GM06990 (cell line): Measurements from ENCODE around the gene PTPRM.

Source experiments
- DNase-seq: peaks from one replicate; pipeline ENCODE4 v3.0.0-alpha.2; 2011; ENCODE audit not compliant: insufficient read length; ENCODE audit errors: extremely low read depth
- H3K27me3 ChIP-seq: replicated peaks from 2 replicates; pipeline ENCODE4 v1.6.0; 2011; ENCODE audit warnings: low read length; ENCODE audit not compliant: control insufficient read depth, insufficient read depth
- H3K36me3 ChIP-seq: 2 replicates; pipeline ENCODE4 v1.5.1; 2011; ENCODE audit warnings: low read length; ENCODE audit not compliant: control insufficient read depth, insufficient read depth
- H3K4me3 ChIP-seq: replicated peaks from 2 replicates; pipeline ENCODE4 v1.5.1; 2011; ENCODE audit warnings: low read depth, mild to moderate bottlenecking, control low read depth, low read length
- TF ChIP-seq, protein P1 (sequence below): IDR thresholded peaks from 2 replicates; pipeline ENCODE4 v1.5.1; 2011; ENCODE audit warnings: low read length, control low read depth, mild to moderate bottlenecking, inconsistent platforms; ENCODE audit not compliant: insufficient read depth, poor library complexity, severe bottlenecking

PTPRM gene

DNA sequence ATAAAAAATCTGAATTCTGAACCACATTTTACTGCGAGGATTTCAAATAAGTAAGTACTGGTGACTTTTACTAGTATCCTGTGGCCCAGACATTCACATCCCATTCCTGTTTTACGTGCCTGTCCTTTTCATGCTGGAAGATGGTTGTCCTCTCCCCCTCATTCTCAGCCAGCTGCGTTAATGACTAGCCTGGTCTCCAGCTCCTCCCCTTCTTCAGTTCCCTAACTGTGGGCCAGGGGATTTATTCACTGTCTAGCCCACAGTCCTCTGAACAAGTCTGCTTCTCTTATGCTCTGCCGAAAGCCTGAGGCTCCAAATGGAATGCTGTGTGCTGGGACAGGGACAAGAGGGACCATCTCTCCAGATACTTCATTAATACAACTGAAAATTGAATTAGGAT lies 373.9 kb downstream of the PTPRM start:
- H3K36me3 ChIP-seq = no peaks in the 10 kb centered on the region
- no peak overlapping the region for H3K4me3 ChIP-seq
- no peaks in the 10 kb centered on the region for H3K27me3 ChIP-seq
- TF ChIP-seq, protein P1, sequence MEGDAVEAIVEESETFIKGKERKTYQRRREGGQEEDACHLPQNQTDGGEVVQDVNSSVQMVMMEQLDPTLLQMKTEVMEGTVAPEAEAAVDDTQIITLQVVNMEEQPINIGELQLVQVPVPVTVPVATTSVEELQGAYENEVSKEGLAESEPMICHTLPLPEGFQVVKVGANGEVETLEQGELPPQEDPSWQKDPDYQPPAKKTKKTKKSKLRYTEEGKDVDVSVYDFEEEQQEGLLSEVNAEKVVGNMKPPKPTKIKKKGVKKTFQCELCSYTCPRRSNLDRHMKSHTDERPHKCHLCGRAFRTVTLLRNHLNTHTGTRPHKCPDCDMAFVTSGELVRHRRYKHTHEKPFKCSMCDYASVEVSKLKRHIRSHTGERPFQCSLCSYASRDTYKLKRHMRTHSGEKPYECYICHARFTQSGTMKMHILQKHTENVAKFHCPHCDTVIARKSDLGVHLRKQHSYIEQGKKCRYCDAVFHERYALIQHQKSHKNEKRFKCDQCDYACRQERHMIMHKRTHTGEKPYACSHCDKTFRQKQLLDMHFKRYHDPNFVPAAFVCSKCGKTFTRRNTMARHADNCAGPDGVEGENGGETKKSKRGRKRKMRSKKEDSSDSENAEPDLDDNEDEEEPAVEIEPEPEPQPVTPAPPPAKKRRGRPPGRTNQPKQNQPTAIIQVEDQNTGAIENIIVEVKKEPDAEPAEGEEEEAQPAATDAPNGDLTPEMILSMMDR = no peak
- DNase-seq = no peak

DNA sequence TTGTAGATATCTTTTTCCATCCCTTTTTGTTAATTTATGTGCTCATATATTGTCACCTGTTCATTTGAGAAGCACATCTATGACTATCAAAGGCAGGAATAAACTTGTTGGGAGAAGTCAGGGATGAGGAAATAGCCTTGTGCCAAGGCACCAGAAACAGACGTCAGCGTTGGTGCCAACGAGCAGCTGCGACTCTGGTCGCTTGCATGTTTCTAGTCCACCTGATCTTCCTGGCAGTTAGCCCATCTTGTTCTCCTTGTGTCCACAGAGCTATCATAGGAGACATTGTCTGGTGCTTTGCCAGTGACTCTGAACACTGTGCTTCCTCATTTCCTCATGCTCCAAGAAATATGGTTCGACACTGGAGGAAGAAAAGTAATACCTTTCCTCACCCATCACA lies 374.4 kb downstream of the PTPRM start:
- no peaks in the 10 kb centered on the region for H3K27me3 ChIP-seq
- no peak for DNase-seq
- no peaks in the 10 kb centered on the region for H3K36me3 ChIP-seq
- TF ChIP-seq, protein P1 = no peak
- H3K4me3 ChIP-seq = no peak overlapping the region

DNA sequence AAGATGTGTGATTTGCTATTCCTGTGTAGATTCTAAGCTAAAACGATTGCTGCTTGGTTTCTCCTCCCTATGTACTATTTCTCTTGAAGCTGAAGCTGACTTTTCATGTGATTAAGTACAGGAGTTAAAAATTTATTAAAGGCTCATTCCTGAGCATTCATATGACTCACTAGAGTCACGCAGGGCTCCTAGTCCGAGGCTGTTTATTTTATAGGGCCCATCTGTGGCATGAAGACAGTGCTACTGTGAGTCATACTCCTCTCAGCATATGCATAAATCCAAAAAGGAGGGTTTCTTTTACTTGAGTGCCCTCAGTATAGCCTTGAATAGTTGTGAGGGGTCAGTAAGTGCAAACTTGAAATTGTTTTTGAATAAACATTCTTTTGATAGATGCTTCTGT lies 378.8 kb downstream of the PTPRM start:
- Histone ChIP-seq H3K27me3 (no peaks in the 10 kb centered on the region), H3K36me3 (no peaks in the 10 kb centered on the region), H3K4me3 (no peak overlapping the region)
- TF ChIP-seq, protein P1 = no peak
- DNase-seq = no peak

DNA sequence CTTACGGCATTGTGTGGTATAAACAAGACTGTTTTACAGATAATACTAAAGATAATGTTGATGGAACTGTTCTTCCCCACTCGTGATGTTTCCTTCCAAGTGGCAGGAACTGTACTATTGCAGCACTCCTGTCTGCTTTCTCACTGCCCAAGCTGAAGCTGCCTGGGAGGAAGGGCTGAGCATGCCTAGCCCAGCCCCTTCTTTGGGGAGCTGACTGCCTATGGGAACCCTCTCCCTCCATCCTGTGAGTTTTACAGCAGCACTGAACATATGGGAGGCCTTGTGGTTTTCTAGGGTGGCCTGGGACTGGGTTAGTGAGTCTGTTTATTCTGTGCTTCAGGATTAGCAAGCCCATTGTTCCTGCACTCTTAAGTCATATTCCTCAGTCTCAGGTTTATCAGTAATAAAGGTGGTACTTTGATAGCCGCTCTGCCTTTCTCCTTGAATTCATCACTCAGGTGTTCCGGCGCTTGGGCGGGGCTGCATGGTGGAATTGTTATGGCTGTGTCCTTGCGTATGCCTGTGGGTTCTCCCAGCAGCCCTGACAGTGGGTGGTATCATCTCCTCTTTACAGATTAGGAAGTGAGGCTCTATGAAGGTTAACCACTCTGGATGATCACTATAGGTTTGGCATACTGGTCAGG lies 379.7 kb downstream of the PTPRM start:
- Histone ChIP-seq H3K36me3 (no peaks in the 10 kb centered on the region), H3K4me3 (0 out of 2 replicates have a peak overlapping the region, but pooled peaks have one; percentile 7), H3K27me3 (no peaks in the 10 kb centered on the region)
- TF ChIP-seq, protein P1 = no peak
- no peak for DNase-seq

DNA sequence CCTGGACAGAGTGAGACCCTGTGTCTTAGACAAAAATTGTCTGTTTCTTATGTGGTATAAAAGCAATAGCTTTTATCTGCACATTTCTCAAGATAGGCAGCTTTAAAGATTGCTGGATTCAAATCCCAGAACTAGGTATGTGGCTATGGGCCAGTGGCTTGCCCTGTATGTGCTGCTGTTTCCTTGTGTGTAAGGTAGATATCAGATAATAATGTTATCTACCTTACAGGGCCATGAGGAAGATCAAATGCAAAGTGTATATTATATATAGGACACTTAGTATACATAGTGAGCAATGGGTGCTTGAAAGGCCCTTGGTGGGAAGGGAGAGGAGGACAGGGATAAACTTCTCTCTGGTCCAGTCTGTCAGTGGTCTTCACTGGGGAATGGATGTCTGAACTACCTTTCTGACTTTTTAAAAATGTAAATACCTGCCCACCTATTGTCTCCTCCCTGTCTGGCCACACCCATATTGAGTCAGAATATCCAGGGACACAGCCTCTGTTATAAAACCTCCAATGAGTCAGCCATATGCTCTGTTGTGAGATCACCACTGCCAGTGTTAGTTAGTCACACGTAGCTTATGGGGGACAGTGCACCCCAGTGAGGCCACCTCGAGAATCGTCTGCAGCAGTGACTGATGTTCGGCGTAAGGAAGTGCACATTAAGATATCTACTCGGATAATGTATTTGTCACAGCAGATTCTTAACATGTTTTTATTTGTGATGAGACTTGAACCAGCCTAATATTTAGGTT lies 383.4 kb downstream of the PTPRM start:
- TF ChIP-seq, protein P1 = no peak
- DNase-seq = no peak
- Histone ChIP-seq H3K4me3 (no peak overlapping the region), H3K27me3 (no peaks in the 10 kb centered on the region), H3K36me3 (no peaks in the 10 kb centered on the region)
